H1 (cell line): ENCODE measurements around the gene MARCHF3. TPM values are rescaled to one million over a fixed set of nuclear protein-coding genes. Genes with fewer than 3 reads are reported as not detected.

Source experiments
- CTCF ChIA-PET: fragments of 300-600 bp; sonication (Branson Sonifier 250); formaldehyde crosslinking; loops from one replicate; lab custom pipeline; 2021; ENCODE audit not compliant: partially characterized antibody; lab: Charles Lee
- POLR2A ChIA-PET: fragments of 300-600 bp; sonication (Branson Sonifier 250); formaldehyde crosslinking; loops from one replicate; lab custom pipeline; 2021; ENCODE audit warnings: inconsistent platforms; ENCODE audit not compliant: partially characterized antibody; lab: Charles Lee
- DNase-seq, 2 experiments: peaks; one replicate each; pipeline versions ENCODE4 v3.0.0 to v3.0.0-alpha.2; 2010 to 2022; ENCODE audit warnings: low spot score in 2 of 2, low read depth in 1 of 2, mixed read lengths in 1 of 2
- FAIRE-seq: peaks from 2 replicates; lab custom pipeline; 2011; peaks lifted over from hg19 to GRCh38; lab: Jason Lieb, UNC
- H2AFZ ChIP-seq: 2 replicates; pipeline ENCODE4 v1.8.1; 2012; ENCODE audit warnings: low read length, inconsistent platforms
- H2AK5ac ChIP-seq: 2 replicates; pipeline ENCODE4 v1.6.1; 2013; ENCODE audit warnings: low read depth, low read length
- H2BK120ac ChIP-seq: replicated peaks from 2 replicates; pipeline ENCODE3; 2013; ENCODE audit warnings: low read depth, low read length, inconsistent platforms
- H2BK12ac ChIP-seq: 2 replicates; pipeline ENCODE4 v1.6.1; 2013; ENCODE audit warnings: low read depth, low read length
- H2BK15ac ChIP-seq: 2 replicates; pipeline ENCODE4 v1.6.1; 2013; ENCODE audit warnings: low read length
- H2BK20ac ChIP-seq: 2 replicates; pipeline ENCODE4 v1.6.1; 2013; ENCODE audit warnings: low read length
- H2BK5ac ChIP-seq: 2 replicates; pipeline ENCODE4 v1.6.1; 2013; ENCODE audit warnings: low read depth, low read length
- H3K14ac ChIP-seq: 2 replicates; pipeline ENCODE4 v1.6.1; 2013; ENCODE audit warnings: inconsistent platforms; ENCODE audit not compliant: insufficient read length
- H3K18ac ChIP-seq: 2 replicates; pipeline ENCODE4 v1.6.1; 2013; ENCODE audit warnings: low read length; ENCODE audit errors: extremely low read depth
- H3K23ac ChIP-seq: 2 replicates; pipeline ENCODE4 v1.6.1; 2013; ENCODE audit warnings: inconsistent platforms; ENCODE audit not compliant: insufficient read length
- H3K23me2 ChIP-seq: 2 replicates; pipeline ENCODE4 v1.6.1; 2013; ENCODE audit warnings: low read depth, low read length
- H3K27ac ChIP-seq: 2 replicates; pipeline ENCODE4 v1.6.1; 2011; ENCODE audit warnings: low read depth, low read length, inconsistent platforms
- H3K27me3 ChIP-seq, 4 experiments: replicated peaks in 1 of 4; 1 replicate in 1 of 4; 2 replicates in 3 of 4; pipeline versions ENCODE4 v1.6.1 to v1.8.1; 2011 to 2013; ENCODE audit warnings: low read length in 3 of 4, mild to moderate bottlenecking in 3 of 4, inconsistent platforms in 2 of 4, mixed read lengths in 2 of 4, moderate library complexity in 1 of 4; ENCODE audit not compliant: control insufficient read depth in 3 of 4, insufficient read depth in 3 of 4; ENCODE audit errors: extremely low read depth in 1 of 4
- H3K36me3 ChIP-seq, 4 experiments: 2 replicates each; pipeline versions ENCODE4 v1.6.1 to v1.8.1; 2011 to 2013; ENCODE audit warnings: mild to moderate bottlenecking in 4 of 4, low read length in 3 of 4, moderate library complexity in 2 of 4, control low read depth in 1 of 4, inconsistent platforms in 1 of 4; ENCODE audit not compliant: insufficient read depth in 4 of 4, control insufficient read depth in 2 of 4
- H3K4ac ChIP-seq: replicated peaks from 2 replicates; pipeline ENCODE3; 2013; ENCODE audit warnings: low read length, low read depth, mixed read lengths, inconsistent platforms; ENCODE audit not compliant: insufficient read length
- H3K4me1 ChIP-seq, 4 experiments: replicated peaks in 1 of 4; 1 replicate in 1 of 4; 2 replicates in 3 of 4; pipeline versions ENCODE4 v1.6.1 to v1.8.1; 2011 to 2013; ENCODE audit warnings: low read length in 3 of 4, inconsistent platforms in 2 of 4, mixed read lengths in 1 of 4; ENCODE audit not compliant: insufficient read depth in 4 of 4, control insufficient read depth in 3 of 4
- H3K4me2 ChIP-seq, 2 experiments: 2 replicates each; pipeline versions ENCODE4 v1.6.1 to v1.8.1; 2011 to 2013; ENCODE audit warnings: low read depth in 2 of 2, low read length in 2 of 2, control low read depth in 1 of 2, inconsistent platforms in 1 of 2, mild to moderate bottlenecking in 1 of 2; ENCODE audit not compliant: insufficient read depth in 1 of 2
- H3K4me3 ChIP-seq, 4 experiments: fragments of 200-600, 300-600 bp in 1 of 4; sonication (generic), shearing (Covaris generic), sonication (Bioruptor Twin) in 1 of 4; 2 replicates each; pipeline versions ENCODE4 v1.5.1 to v1.8.1; 2011 to 2016; ENCODE audit warnings: low read length in 4 of 4, low read depth in 3 of 4, control low read depth in 2 of 4, inconsistent platforms in 2 of 4, mild to moderate bottlenecking in 2 of 4, mixed read lengths in 1 of 4, moderate library complexity in 1 of 4; ENCODE audit not compliant: insufficient read depth in 2 of 4; ENCODE audit errors: extremely low read depth in 1 of 4
- H3K56ac ChIP-seq: replicated peaks from 2 replicates; pipeline ENCODE3; 2013; ENCODE audit warnings: low read depth, mild to moderate bottlenecking, mixed read lengths, low read length, inconsistent platforms; ENCODE audit not compliant: insufficient read length
- H3K79me1 ChIP-seq: 2 replicates; pipeline ENCODE4 v1.6.1; 2013; ENCODE audit warnings: low read depth, low read length, control low read depth
- H3K79me2 ChIP-seq, 2 experiments: 2 replicates each; pipeline versions ENCODE4 v1.6.1 to v1.8.1; 2012 to 2013; ENCODE audit warnings: low read length in 2 of 2, mild to moderate bottlenecking in 2 of 2, inconsistent platforms in 1 of 2; ENCODE audit not compliant: insufficient read depth in 2 of 2, control insufficient read depth in 1 of 2
- H3K9ac ChIP-seq, 4 experiments: replicated peaks in 1 of 4; 1 replicate in 1 of 4; 2 replicates in 3 of 4; pipeline versions ENCODE4 v1.6.1 to v1.8.1; 2011 to 2013; ENCODE audit warnings: low read depth in 3 of 4, low read length in 3 of 4, control low read depth in 2 of 4, mild to moderate bottlenecking in 2 of 4, moderate library complexity in 2 of 4, inconsistent platforms in 1 of 4; ENCODE audit errors: extremely low read depth in 1 of 4
- H3K9me3 ChIP-seq, 2 experiments: 2 replicates each; pipeline versions ENCODE4 v1.6.1 to v1.8.1; 2012 to 2013; ENCODE audit warnings: mild to moderate bottlenecking in 2 of 2, moderate library complexity in 2 of 2, control low read depth in 1 of 2, inconsistent platforms in 1 of 2, low read depth in 1 of 2, low read length in 1 of 2, mixed read lengths in 1 of 2; ENCODE audit not compliant: insufficient read depth in 2 of 2
- H4K20me1 ChIP-seq, 2 experiments: replicated peaks in 1 of 2; 2 replicates each; pipeline versions ENCODE3 to v1.8.1; 2011 to 2013; ENCODE audit warnings: inconsistent platforms in 2 of 2, low read length in 2 of 2, mild to moderate bottlenecking in 1 of 2; ENCODE audit not compliant: insufficient read depth in 2 of 2, control insufficient read depth in 1 of 2
- H4K5ac ChIP-seq: 2 replicates; pipeline ENCODE4 v1.6.1; 2013; ENCODE audit warnings: low read length, low read depth, mixed read lengths, inconsistent platforms; ENCODE audit not compliant: insufficient read length
- H4K8ac ChIP-seq: 2 replicates; pipeline ENCODE4 v1.8.0; 2013; ENCODE audit warnings: mild to moderate bottlenecking, moderate library complexity, low read length, inconsistent platforms; ENCODE audit not compliant: insufficient read depth; ENCODE audit errors: extremely low read depth
- H4K91ac ChIP-seq: replicated peaks from 2 replicates; pipeline ENCODE3; 2013; ENCODE audit warnings: low read length, mixed read lengths, inconsistent platforms; ENCODE audit not compliant: insufficient read length
- E2F6 ChIP-seq: IDR thresholded peaks from 2 replicates; pipeline ENCODE4 v1.6.1; 2012; ENCODE audit warnings: inconsistent platforms
- FOSL1 ChIP-seq: IDR thresholded peaks from 2 replicates; pipeline ENCODE4 v1.6.1; 2011; ENCODE audit warnings: mild to moderate bottlenecking, low read depth, low read length, moderate library complexity; ENCODE audit not compliant: insufficient read depth
- JUND ChIP-seq: IDR thresholded peaks from 2 replicates; pipeline ENCODE4 v1.6.1; 2011; ENCODE audit warnings: mild to moderate bottlenecking, improper control_type of control experiment, low read length
- KDM1A ChIP-seq: fragments of 200-600, 300-600 bp; sonication (generic); IDR thresholded peaks from 2 replicates; pipeline ENCODE4 v1.7.1; 2016; ENCODE audit warnings: mild to moderate bottlenecking, low read length, borderline replicate concordance
- NANOG ChIP-seq: IDR thresholded peaks from 2 replicates; pipeline ENCODE4 v1.6.1; 2011; ENCODE audit warnings: low read length, low read depth, mild to moderate bottlenecking, inconsistent platforms; ENCODE audit not compliant: insufficient read depth, poor library complexity, severe bottlenecking
- PHF8 ChIP-seq: fragments of 200-600 bp; sonication (generic); conservative IDR thresholded peaks from 2 replicates; pipeline ENCODE4 v1.7.1; 2012; ENCODE audit warnings: low read depth, mild to moderate bottlenecking, inconsistent platforms, low read length, moderate library complexity
- SIX5 ChIP-seq: IDR thresholded peaks from 2 replicates; pipeline ENCODE4 v1.6.1; 2011; ENCODE audit warnings: mild to moderate bottlenecking, low read depth, low read length
- YY1 ChIP-seq: IDR thresholded peaks from 2 replicates; pipeline ENCODE4 v1.6.1; 2011; ENCODE audit warnings: low read depth, mild to moderate bottlenecking, low read length
- WGBS, 2 experiments: shearing (Covaris generic) in 1 of 2; methylation state at CpG; one replicate each; pipeline versions ENCODE4 v1.1.6 to v1.1.7; 2013 to 2015; ENCODE audit warnings: low lambda C conversion rate in 2 of 2, mixed read lengths in 2 of 2, inconsistent platforms in 1 of 2, low coverage in 1 of 2, missing lambda C conversion rate in 1 of 2; ENCODE audit not compliant: insufficient replicate concordance in 2 of 2, insufficient coverage in 1 of 2, insufficient read length in 1 of 2; ENCODE audit errors: extremely low coverage in 1 of 2, missing lambda C conversion rate in 1 of 2; 5-methylcytosine and 5-hydroxymethylcytosine counted together
- polyA plus RNA-seq, 7 experiments: library from polyadenylated mRNA; depleted of rRNA in 3 of 7; stranded (reverse) in 5 of 7; unstranded in 2 of 7; fragments of >200 nt in 5 of 7; fragments of 200-250 nt in 2 of 7; gene quantifications; 1 replicate in 5 of 7; 2 replicates in 1 of 7; 4 replicates in 1 of 7; pipeline versions ENCODE4 v1.2.1 to v1.2.3, GENCODE V29; 2011 to 2013; ENCODE audit warnings: missing spikeins in 2 of 7, mixed read lengths in 2 of 7
- total RNA-seq: library from RNA; stranded (reverse); fragmentation: NEBNext Ultra II Directional; extraction: Animal tissue kit (Norgen Biotek cat#: 25700); gene quantifications from 2 replicates; pipeline ENCODE4 v1.2.1, GENCODE V29; 2021

The MARCHF3 gene
- total and polyA plus RNA-seq, 2 of the 8 experiments (the other 6 are each of a cell fraction or from before 2014, with no cell fraction given): 12.0 to 16.9 TPM

- H3K4me2 ChIP-seq: no peak overlapping the region
- no peaks in the 10 kb centered on the region for H3K79me2 ChIP-seq
- H2BK20ac ChIP-seq: no peak overlapping the region
- H3K27ac ChIP-seq: no peak overlapping the region
- no peak overlapping the region for H2BK12ac ChIP-seq
- no peak overlapping the region for H2BK120ac ChIP-seq
- H3K9ac ChIP-seq: no peak overlapping the region
- no peak overlapping the region for H4K91ac ChIP-seq
- no peaks in the 10 kb centered on the region for H4K20me1 ChIP-seq
- TF ChIP-seq YY1 (no peak), KDM1A (no peak), SIX5 (no peak), JUND (no peak), FOSL1 (no peak), NANOG (no peak), PHF8 (no peak), E2F6 (no peak)
- DNase-seq (no peak), FAIRE-seq (no peak)
- no peak overlapping the region for H2AFZ ChIP-seq
- H4K5ac ChIP-seq: no peak overlapping the region
- H3K23ac ChIP-seq: no peak overlapping the region
- no peak overlapping the region for H3K14ac ChIP-seq
- no peak overlapping the region for H2BK5ac ChIP-seq
- WGBS, 2 experiments: 90% methylated on average over 1 of the region's 1 CpG; no CpG with 5 or more reads in 1 of the 2 experiments
- no peak overlapping the region for H3K56ac ChIP-seq
- ChIA-PET POLR2A (no interaction called here), CTCF (interaction anchor here (1.0 kb wide), 1 partner anchor 18 kb away, joined by 3 read pairs; no protein-coding TSS in a partner anchor)
- no peak overlapping the region for H2BK15ac ChIP-seq
- H3K18ac ChIP-seq: no peak overlapping the region
- no peaks in the 10 kb centered on the region; the same call in 1 of the 2 replicates for H3K79me1 ChIP-seq
- H3K4me3 ChIP-seq: no peak overlapping the region
- H3K36me3 ChIP-seq: no peaks in the 10 kb centered on the region
- peaks cover 0 to 4% (median 0%) of the 10 kb centered on the region in 4 experiments; a peak in 2 of 7 replicates for H3K4me1 ChIP-seq
- no peaks in the 10 kb centered on the region for H3K9me3 ChIP-seq
- H3K27me3 ChIP-seq: no peaks in the 10 kb centered on the region
- no peak overlapping the region for H4K8ac ChIP-seq
- no peak overlapping the region for H3K4ac ChIP-seq
- no peak overlapping the region for H2AK5ac ChIP-seq
- no peaks in the 10 kb centered on the region for H3K23me2 ChIP-seq
Observed at GRCh38 chr5:126927429-126927828, 102.9 kb downstream of the MARCHF3 start.
